ENCODE results near the gene ATF6B.
A peak's percentile ranks its signal among the peaks of the same experiment; 100 is the strongest.

The ATF6B gene

DNA sequence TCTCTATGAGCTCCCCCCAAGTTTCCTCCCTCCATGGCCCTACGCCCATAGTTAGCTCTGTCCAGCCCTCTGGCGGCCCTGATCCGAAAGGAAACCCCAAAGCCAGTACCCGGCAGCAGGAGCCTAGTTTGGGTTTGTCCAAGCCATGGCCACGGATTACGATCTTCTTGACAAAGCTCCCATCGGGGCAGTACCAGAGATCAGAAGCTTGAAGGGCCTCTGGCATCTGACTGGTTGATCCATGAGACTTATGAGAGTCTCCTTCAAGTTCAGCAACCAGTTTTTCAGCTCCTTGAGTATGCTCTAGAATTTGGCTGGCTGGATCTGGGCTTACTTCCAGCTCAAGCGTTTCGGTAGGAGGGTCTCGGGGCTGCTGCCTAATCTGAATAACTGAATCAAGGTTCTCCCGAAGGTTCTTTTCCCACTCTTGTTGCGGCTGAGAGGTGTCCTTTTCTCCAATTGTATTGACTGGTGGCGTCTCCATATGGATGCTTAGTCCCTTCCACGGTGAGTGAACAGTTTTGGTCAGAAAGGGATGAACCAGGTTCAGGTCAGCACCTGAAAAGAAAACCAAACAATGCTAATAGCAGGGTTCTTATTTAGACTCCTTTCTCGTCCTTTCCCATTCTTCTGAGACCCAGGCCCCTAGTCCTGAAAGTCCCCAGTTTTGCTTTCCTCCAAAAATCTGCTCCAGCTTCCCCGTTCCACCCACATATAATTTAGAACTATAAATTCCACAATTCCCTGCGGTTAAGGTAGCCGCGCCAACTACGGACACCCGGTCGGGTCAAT, 1.4 kb upstream of the ATF6B start:
- Histone ChIP-seq H3K27me3 (ENCODE audit: insufficient read depth, low read depth, severe bottlenecking) (no peaks in the 10 kb centered on the region), H3K36me3 (peaks cover 25% of the 10 kb centered on the region), H3K4me3 (ENCODE audit: low read depth, low read length) (peak overlapping the region; percentile 79), H3K27ac (peak overlapping the region; percentile 75), H3K9me3 (ENCODE audit: severe bottlenecking) (no peaks in the 10 kb centered on the region)
- no peak for DNase-seq
- TF ChIP-seq CTCF (IDR thresholded peaks at IDR 0.05; ENCODE audit: low read depth, low read length) = no peak

- Histone ChIP-seq H3K4me3 (ENCODE audit: low read depth, low read length) (no peak overlapping the region), H3K9me3 (ENCODE audit: severe bottlenecking) (no peaks in the 10 kb centered on the region), H3K36me3 (peaks cover 32% of the 10 kb centered on the region), H3K27ac (peak overlapping the region; percentile 21), H3K27me3 (ENCODE audit: insufficient read depth, low read depth, severe bottlenecking) (no peaks in the 10 kb centered on the region)
- no peak for TF ChIP-seq CTCF (IDR thresholded peaks at IDR 0.05; ENCODE audit: low read depth, low read length)
- DNase-seq = no peak
Measured at GRCh38 chr6:32128751-32129296, 778 bp upstream of the ATF6B start.

GRCh38 chr6:32127409-32127716, 683 bp downstream of the ATF6B start:
- Histone ChIP-seq H3K36me3 (peaks cover 43% of the 10 kb centered on the region), H3K27me3 (ENCODE audit: insufficient read depth, low read depth, severe bottlenecking) (no peaks in the 10 kb centered on the region), H3K9me3 (ENCODE audit: severe bottlenecking) (no peaks in the 10 kb centered on the region), H3K27ac (peak overlapping the region; percentile 87), H3K4me3 (ENCODE audit: low read depth, low read length) (peak overlapping the region; percentile 88)
- no peak for DNase-seq
- no peak for TF ChIP-seq CTCF (IDR thresholded peaks at IDR 0.05; ENCODE audit: low read depth, low read length)

DNA sequence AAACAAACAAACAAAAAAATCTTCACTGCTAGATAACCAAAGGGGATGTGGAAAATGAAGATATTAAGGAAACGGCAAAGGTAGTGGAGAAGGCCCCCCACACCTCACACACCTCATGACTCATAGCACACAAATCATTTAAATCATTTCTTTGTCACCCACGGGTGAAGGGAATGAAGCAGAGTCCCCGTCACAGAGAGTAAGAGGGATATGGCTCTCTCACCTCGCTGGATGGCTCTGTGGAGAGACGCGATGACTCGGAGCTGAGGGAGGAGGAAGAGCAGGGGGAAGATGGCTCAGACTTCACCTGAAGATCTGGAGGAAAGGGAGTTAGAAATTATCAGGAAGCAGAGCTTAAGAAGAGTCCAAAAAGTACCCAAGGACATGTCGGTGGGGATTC, 1.2 kb downstream of the ATF6B start:
- H3K27me3 ChIP-seq (ENCODE audit: insufficient read depth, low read depth, severe bottlenecking) = no peaks in the 10 kb centered on the region
- no peak for DNase-seq
- TF ChIP-seq CTCF (IDR thresholded peaks at IDR 0.05; ENCODE audit: low read depth, low read length) = no peak
- H3K27ac ChIP-seq = no peak overlapping the region
- H3K9me3 ChIP-seq (ENCODE audit: severe bottlenecking) = no peaks in the 10 kb centered on the region
- H3K4me3 ChIP-seq (ENCODE audit: low read depth, low read length) = no peak overlapping the region
- peaks cover 48% of the 10 kb centered on the region for H3K36me3 ChIP-seq

DNA sequence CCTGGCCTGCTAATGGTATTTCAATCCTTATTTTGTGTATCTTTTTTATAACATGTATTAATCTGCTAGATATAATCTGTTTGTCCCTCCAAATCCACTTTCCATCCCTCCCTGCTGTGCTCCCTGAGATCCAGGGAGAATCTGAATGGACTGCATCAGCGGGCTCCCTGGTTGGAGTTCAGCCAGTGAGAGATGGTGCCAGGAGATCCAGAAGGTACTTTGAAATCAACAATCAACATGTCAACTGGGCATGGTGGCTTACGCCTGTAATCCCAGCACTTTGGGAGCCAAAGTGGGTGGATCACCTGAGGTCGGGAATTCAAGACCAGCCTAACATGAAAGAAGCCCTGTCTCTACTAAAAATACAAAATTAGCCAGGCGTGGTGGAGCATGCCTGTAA, 4.4 kb downstream of the ATF6B start:
- Histone ChIP-seq H3K27ac (no peak overlapping the region), H3K4me3 (ENCODE audit: low read depth, low read length) (no peak overlapping the region), H3K9me3 (ENCODE audit: severe bottlenecking) (no peaks in the 10 kb centered on the region), H3K27me3 (ENCODE audit: insufficient read depth, low read depth, severe bottlenecking) (no peaks in the 10 kb centered on the region), H3K36me3 (peaks cover 75% of the 10 kb centered on the region)
- DNase-seq = no peak
- no peak for TF ChIP-seq CTCF (IDR thresholded peaks at IDR 0.05; ENCODE audit: low read depth, low read length)

All from WERI-Rb-1 (cell line).